Measurements from ENCODE around the gene PXDN. TPM values are rescaled to one million over a fixed set of nuclear protein-coding genes. Genes with fewer than 3 reads are reported as not detected.

PXDN gene
- total and polyA plus RNA-seq, 9 donors, result 36.0 to 116 (median 54.5) TPM

- H3K4me3 ChIP-seq, result no peak overlapping the region
- H3K36me3 ChIP-seq, result no peaks in the 10 kb centered on the region
- 89 to 90% (median 90%) methylated on average over 31 to 36 of the region's 36 CpGs for WGBS, 3 donors
- H3K4me1 ChIP-seq (ENCODE audit: insufficient read depth), result no peaks in the 10 kb centered on the region
- TF ChIP-seq POLR2A (IDR thresholded peaks at IDR 0.05), result no peak
- TF ChIP-seq, protein P1, sequence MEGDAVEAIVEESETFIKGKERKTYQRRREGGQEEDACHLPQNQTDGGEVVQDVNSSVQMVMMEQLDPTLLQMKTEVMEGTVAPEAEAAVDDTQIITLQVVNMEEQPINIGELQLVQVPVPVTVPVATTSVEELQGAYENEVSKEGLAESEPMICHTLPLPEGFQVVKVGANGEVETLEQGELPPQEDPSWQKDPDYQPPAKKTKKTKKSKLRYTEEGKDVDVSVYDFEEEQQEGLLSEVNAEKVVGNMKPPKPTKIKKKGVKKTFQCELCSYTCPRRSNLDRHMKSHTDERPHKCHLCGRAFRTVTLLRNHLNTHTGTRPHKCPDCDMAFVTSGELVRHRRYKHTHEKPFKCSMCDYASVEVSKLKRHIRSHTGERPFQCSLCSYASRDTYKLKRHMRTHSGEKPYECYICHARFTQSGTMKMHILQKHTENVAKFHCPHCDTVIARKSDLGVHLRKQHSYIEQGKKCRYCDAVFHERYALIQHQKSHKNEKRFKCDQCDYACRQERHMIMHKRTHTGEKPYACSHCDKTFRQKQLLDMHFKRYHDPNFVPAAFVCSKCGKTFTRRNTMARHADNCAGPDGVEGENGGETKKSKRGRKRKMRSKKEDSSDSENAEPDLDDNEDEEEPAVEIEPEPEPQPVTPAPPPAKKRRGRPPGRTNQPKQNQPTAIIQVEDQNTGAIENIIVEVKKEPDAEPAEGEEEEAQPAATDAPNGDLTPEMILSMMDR (IDR thresholded peaks at IDR 0.05), result no peak
- TF ChIP-seq EP300 (IDR thresholded peaks at IDR 0.05), result no peak
- H3K27ac ChIP-seq, result no peak overlapping the region
- no peaks in the 10 kb centered on the region for H3K27me3 ChIP-seq
- H3K9me3 ChIP-seq, result no peaks in the 10 kb centered on the region
- intact Hi-C loops (cut with DNase I), result no loop called here
- DNase-seq, result no peak
Observed at GRCh38 chr2:1685078-1685956, 59.0 kb downstream of the PXDN start.

DNA sequence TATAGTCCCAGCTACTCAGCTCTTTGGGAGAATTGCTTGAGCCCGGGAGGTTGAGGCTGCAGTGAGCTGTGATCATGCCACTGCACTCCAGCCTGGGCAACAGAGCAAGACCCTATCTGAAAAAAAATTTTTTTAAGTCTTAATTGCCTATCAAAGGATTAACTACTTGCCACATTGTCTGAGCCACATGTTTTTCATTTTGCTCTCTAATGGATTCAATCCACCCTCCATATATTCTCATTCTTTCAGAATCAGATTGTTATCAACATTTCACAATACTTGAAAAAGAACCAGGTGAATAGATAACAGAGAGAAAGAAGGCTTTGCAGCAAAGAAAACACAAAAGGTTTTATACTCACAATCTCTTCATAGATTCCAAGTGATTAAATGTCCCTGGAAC, 61.0 kb downstream of the PXDN start:
- intact Hi-C loops (cut with DNase I), result no loop called here
- H3K4me1 ChIP-seq (ENCODE audit: insufficient read depth), result no peaks in the 10 kb centered on the region
- H3K9me3 ChIP-seq, result no peaks in the 10 kb centered on the region
- no peak for DNase-seq
- H3K27me3 ChIP-seq, result no peaks in the 10 kb centered on the region
- H3K36me3 ChIP-seq, result no peaks in the 10 kb centered on the region
- H3K4me3 ChIP-seq, result no peak overlapping the region
- H3K27ac ChIP-seq, result no peak overlapping the region
- WGBS, 3 donors, result 84 to 100% (median 98%) methylated on average over 1 of the region's 1 CpG
- TF ChIP-seq POLR2A (IDR thresholded peaks at IDR 0.05) (no peak), EP300 (IDR thresholded peaks at IDR 0.05) (no peak)
- TF ChIP-seq, protein P1 (IDR thresholded peaks at IDR 0.05), result no peak

GRCh38 chr2:1682181-1682440, 62.2 kb downstream of the PXDN start:
- Histone ChIP-seq H3K9me3 (no peaks in the 10 kb centered on the region), H3K36me3 (no peaks in the 10 kb centered on the region), H3K27me3 (no peaks in the 10 kb centered on the region), H3K4me3 (no peak overlapping the region), H3K4me1 (ENCODE audit: insufficient read depth) (no peaks in the 10 kb centered on the region), H3K27ac (no peak overlapping the region)
- intact Hi-C loops (cut with DNase I), result no loop called here
- DNase-seq, result no peak
- no peak for TF ChIP-seq POLR2A (IDR thresholded peaks at IDR 0.05)
- TF ChIP-seq EP300 (IDR thresholded peaks at IDR 0.05), result no peak
- TF ChIP-seq, protein P1 (IDR thresholded peaks at IDR 0.05), result no peak

GRCh38 chr2:1681323-1682180, 62.8 kb downstream of the PXDN start:
- no peaks in the 10 kb centered on the region for H3K9me3 ChIP-seq
- DNase-seq, result no peak
- H3K27me3 ChIP-seq, result no peaks in the 10 kb centered on the region
- TF ChIP-seq EP300 (IDR thresholded peaks at IDR 0.05) (no peak), POLR2A (IDR thresholded peaks at IDR 0.05) (no peak)
- TF ChIP-seq, protein P1 (IDR thresholded peaks at IDR 0.05), result no peak
- 82 to 87% (median 84%) methylated on average over 20 of the region's 20 CpGs for WGBS, 3 donors
- H3K27ac ChIP-seq, result no peak overlapping the region
- no peaks in the 10 kb centered on the region for H3K36me3 ChIP-seq
- intact Hi-C loops (cut with DNase I), result no loop called here
- H3K4me3 ChIP-seq, result no peak overlapping the region
- no peaks in the 10 kb centered on the region for H3K4me1 ChIP-seq (ENCODE audit: insufficient read depth)
